HG02840 (cell line): Measurements from ENCODE around the gene ATP2C2.
"Not testable (repeated sequence)": the region's sequence is repeated elsewhere in the genome, so short reads cannot be mapped to it uniquely, and the experiment has no call there.

Source experiments
- ATAC-seq: cut with Tn5 transposase; IDR thresholded peaks from one replicate; pipeline ENCODE4 v1.9.1; 2021; ENCODE audit warnings: mild to moderate bottlenecking, moderate library complexity, moderate number of reproducible peaks; ENCODE audit not compliant: unreplicated experiment, low FRiP score

Gene ATP2C2

GRCh38 chr16:84446596-84447392, 78.5 kb downstream of the ATP2C2 start:
- no peak for ATAC-seq

GRCh38 chr16:84448444-84448843, 80.1 kb downstream of the ATP2C2 start:
- ATAC-seq: no peak

GRCh38 chr16:84449156-84450140, 81.1 kb downstream of the ATP2C2 start:
- ATAC-seq: no peak

- ATAC-seq: no peak
Observed at GRCh38 chr16:84450176-84450865, 82.0 kb downstream of the ATP2C2 start.

- ATAC-seq: not testable (repeated sequence)
Observed at GRCh38 chr16:84451010-84451676, 82.8 kb downstream of the ATP2C2 start.

GRCh38 chr16:84451781-84452180, 83.4 kb downstream of the ATP2C2 start:
- no peak for ATAC-seq

- no peak for ATAC-seq
Observed at GRCh38 chr16:84453061-84453752, 84.9 kb downstream of the ATP2C2 start.

- no peak for ATAC-seq
Observed at GRCh38 chr16:84454611-84455010, 86.3 kb downstream of the ATP2C2 start.

GRCh38 chr16:84455031-84455430, 86.7 kb downstream of the ATP2C2 start:
- no peak for ATAC-seq

GRCh38 chr16:84458606-84459532, 90.5 kb downstream of the ATP2C2 start:
- ATAC-seq: no peak

- no peak for ATAC-seq
Observed at GRCh38 chr16:84459533-84459894, 91.2 kb downstream of the ATP2C2 start.

GRCh38 chr16:84459941-84460405, 91.6 kb downstream of the ATP2C2 start:
- no peak for ATAC-seq

- ATAC-seq: no peak
Observed at GRCh38 chr16:84460406-84461028, 92.2 kb downstream of the ATP2C2 start.

- no peak for ATAC-seq
Observed at GRCh38 chr16:84461029-84461412, 92.7 kb downstream of the ATP2C2 start.

- ATAC-seq: no peak
Observed at GRCh38 chr16:84461413-84462295, 93.3 kb downstream of the ATP2C2 start.

GRCh38 chr16:84462296-84463210, 94.2 kb downstream of the ATP2C2 start:
- no peak for ATAC-seq
